HepG2 (cell line): ENCODE results near the gene SRCIN1. TPM values are rescaled to one million over a fixed set of nuclear protein-coding genes. Genes with fewer than 3 reads are reported as not detected.

Source experiments
- ATAC-seq: fragments of 200-7000 bp; cut with Tn5 transposase; 3 replicates; pipeline ENCODE4 v1.9.1; 2020; ENCODE audit warnings: mild to moderate bottlenecking, moderate library complexity
- BruUV-seq: library from RNA; stranded (reverse); fragments of 400-500 nt; replicated peaks from 2 replicates; lab custom pipeline; 2021; lab: Mats Ljungman, UMichigan
- CTCF ChIA-PET: fragments of 300-600 bp; formaldehyde crosslinking; extraction: SDS; loops from one replicate; lab custom pipeline; 2021; ENCODE audit warnings: low total read pairs, inconsistent platforms, low intra/inter-chr PET ratio; lab: Yijun Ruan, JAX
- POLR2A ChIA-PET: fragments of 350-600 bp; sonication (Branson Sonifier 250); formaldehyde crosslinking; loops from one replicate; lab custom pipeline; 2020; ENCODE audit warnings: antibody characterized with exemption, inconsistent platforms; lab: Yijun Ruan, JAX
- DNase-seq: peaks from one replicate; pipeline ENCODE4 v3.0.0-alpha.2; 2015; ENCODE audit warnings: low spot score
- FAIRE-seq: peaks from 3 replicates; lab custom pipeline; 2011; peaks lifted over from hg19 to GRCh38; lab: Jason Lieb, UNC
- H2AFZ ChIP-seq: one replicate; pipeline ENCODE4 v1.6.1; 2011; ENCODE audit warnings: low read length, inconsistent platforms
- H3K27ac ChIP-seq: fragments of 300-600 bp; 3 replicates; pipeline ENCODE4 v1.8.0; 2011; ENCODE audit warnings: mixed run types, mild to moderate bottlenecking, mixed read lengths, low read length, inconsistent platforms; ENCODE audit not compliant: insufficient read depth; ENCODE audit errors: extremely low read length
- H3K27me3 ChIP-seq, 2 experiments: fragments of 200-600 bp in 1 of 2; 2 replicates in 1 of 2; 3 replicates in 1 of 2; pipeline versions ENCODE4 v1.6.0 to v1.8.0; 2011; ENCODE audit warnings: low read length in 2 of 2, mild to moderate bottlenecking in 2 of 2, moderate library complexity in 2 of 2, inconsistent platforms in 1 of 2; ENCODE audit not compliant: insufficient read depth in 2 of 2, control insufficient read depth in 1 of 2
- H3K36me3 ChIP-seq, 2 experiments: fragments of 200-600 bp in 1 of 2; replicated peaks in 1 of 2; 2 replicates in 1 of 2; 3 replicates in 1 of 2; pipeline versions ENCODE4 v1.5.1 to v1.8.0; 2011; ENCODE audit warnings: low read length in 2 of 2, inconsistent platforms in 1 of 2; ENCODE audit not compliant: insufficient read depth in 2 of 2, control insufficient read depth in 1 of 2
- H3K4me1 ChIP-seq: 2 replicates; pipeline ENCODE4 v1.5.1; 2012; ENCODE audit warnings: low read length, inconsistent platforms; ENCODE audit not compliant: insufficient read depth
- H3K4me2 ChIP-seq: 2 replicates; pipeline ENCODE4 v1.6.0; 2011; ENCODE audit warnings: low read depth, low read length, inconsistent platforms
- H3K4me3 ChIP-seq, 3 experiments: fragments of 200-600 bp in 1 of 3; sonication (generic), shearing (Covaris generic) in 1 of 3; replicated peaks in 1 of 3; 2 replicates each; pipeline ENCODE4 v1.5.1; 2011 to 2016; ENCODE audit warnings: low read length in 3 of 3, inconsistent platforms in 2 of 3, low read depth in 2 of 3, mild to moderate bottlenecking in 2 of 3, control low read depth in 1 of 3, mixed read lengths in 1 of 3; ENCODE audit not compliant: insufficient read depth in 1 of 3
- H3K79me2 ChIP-seq: one replicate; pipeline ENCODE4 v1.6.1; 2011; ENCODE audit warnings: low read length, inconsistent platforms; ENCODE audit not compliant: insufficient read depth
- H3K9ac ChIP-seq: 2 replicates; pipeline ENCODE4 v1.6.0; 2011; ENCODE audit warnings: mild to moderate bottlenecking, low read depth, low read length, inconsistent platforms; ENCODE audit not compliant: insufficient read depth
- H3K9me3 ChIP-seq: 2 replicates; pipeline ENCODE4 v1.5.1; 2012; ENCODE audit warnings: mild to moderate bottlenecking, low read length
- H4K20me1 ChIP-seq: 2 replicates; pipeline ENCODE4 v1.6.0; 2011; ENCODE audit warnings: inconsistent platforms, mild to moderate bottlenecking, low read length, moderate library complexity; ENCODE audit not compliant: insufficient read depth
- BRCA1 ChIP-seq: sonication (generic); formaldehyde crosslinking; IDR thresholded peaks from 2 replicates; pipeline ENCODE4 v1.4.0; 2020; ENCODE audit warnings: missing genetic modification reagents
- EP300 ChIP-seq, 3 experiments: sonication (generic) in 1 of 3; formaldehyde crosslinking in 1 of 3; IDR thresholded peaks; 2 replicates each; pipeline versions ENCODE4 v1.5.1 to v1.6.1; 2011 to 2020; ENCODE audit warnings: low read depth in 2 of 3, low read length in 2 of 3, borderline replicate concordance in 1 of 3, improper control_type of control experiment in 1 of 3, mild to moderate bottlenecking in 1 of 3, missing genetic modification reagents in 1 of 3, moderate library complexity in 1 of 3
- FOSL2 ChIP-seq: sonication (generic); formaldehyde crosslinking; IDR thresholded peaks from 2 replicates; pipeline ENCODE4 v1.4.0; 2020; ENCODE audit warnings: missing genetic modification reagents
- HIVEP1 ChIP-seq: sonication (generic); formaldehyde crosslinking; IDR thresholded peaks from 2 replicates; pipeline ENCODE4 v1.4.0; 2020; ENCODE audit warnings: mild to moderate bottlenecking, missing genetic modification reagents
- HMGA1 ChIP-seq: sonication (generic); formaldehyde crosslinking; conservative IDR thresholded peaks from 2 replicates; pipeline ENCODE4 v1.4.0; 2020; ENCODE audit warnings: missing genetic modification reagents
- HNF4A ChIP-seq: sonication (generic); formaldehyde crosslinking; IDR thresholded peaks from 2 replicates; pipeline ENCODE4 v1.4.0; 2020; ENCODE audit warnings: missing genetic modification reagents
- PAF1 ChIP-seq: IDR thresholded peaks from 2 replicates; pipeline ENCODE4 v1.6.1; 2016; ENCODE audit warnings: missing genetic modification reagents, missing compliant biosample characterization
- PHF8 ChIP-seq: sonication (generic); formaldehyde crosslinking; IDR thresholded peaks from 2 replicates; pipeline ENCODE4 v1.5.0; 2020; ENCODE audit warnings: missing genetic modification reagents
- POGZ ChIP-seq: sonication (generic); formaldehyde crosslinking; IDR thresholded peaks from 2 replicates; pipeline ENCODE4 v1.4.0; 2020; ENCODE audit warnings: mild to moderate bottlenecking, missing genetic modification reagents
- POLR2G ChIP-seq: fragments of 200-400 bp; formaldehyde crosslinking; IDR thresholded peaks from 2 replicates; pipeline ENCODE4 v1.6.1; 2018; ENCODE audit warnings: mild to moderate bottlenecking, low read depth, low read length, moderate library complexity
- ZFX ChIP-seq: sonication (generic); formaldehyde crosslinking; IDR thresholded peaks from 2 replicates; pipeline ENCODE4 v1.4.0; 2020; ENCODE audit warnings: mild to moderate bottlenecking, low read depth, missing genetic modification reagents, moderate library complexity
- ZMYM3 ChIP-seq: sonication (generic); formaldehyde crosslinking; IDR thresholded peaks from 2 replicates; pipeline ENCODE4 v1.5.1; 2020; ENCODE audit warnings: mild to moderate bottlenecking, missing genetic modification reagents
- ZNF441 ChIP-seq: sonication (generic); formaldehyde crosslinking; IDR thresholded peaks from 2 replicates; pipeline ENCODE4 v1.7.0; 2021; ENCODE audit warnings: missing genetic modification reagents, borderline replicate concordance
- ZNF766 ChIP-seq: sonication (generic); formaldehyde crosslinking; IDR thresholded peaks from 2 replicates; pipeline ENCODE4 v1.5.0; 2020; ENCODE audit warnings: missing genetic modification reagents, borderline replicate concordance
- ZNF768 ChIP-seq: sonication (generic); formaldehyde crosslinking; IDR thresholded peaks from 2 replicates; pipeline ENCODE4 v1.4.0; 2020; ENCODE audit warnings: missing genetic modification reagents
- ZSCAN9 ChIP-seq: IDR thresholded peaks from 2 replicates; pipeline ENCODE4 v1.6.1; 2016; ENCODE audit warnings: borderline replicate concordance
- WGBS: methylation state at CpG from one replicate; pipeline ENCODE4 v1.1.6; 2017; ENCODE audit warnings: low lambda C conversion rate; 5-methylcytosine and 5-hydroxymethylcytosine counted together
- in situ Hi-C: cut with HindIII; loops from 2 replicates; pipeline ENCODE4 v1.10.0; 2017; ENCODE audit warnings: low pct_unique_long_range_greater_than_20kb; ENCODE audit not compliant: extremely low pct_ligation_motif_present
- intact Hi-C: fragments of 100-400 bp; cut with micrococcal nuclease; formaldehyde crosslinking; loops from one replicate; pipeline ENCODE4 v1.10.0; 2022; ENCODE audit not compliant: unreplicated experiment
- polyA plus RNA-seq, 8 experiments: library from polyadenylated mRNA; depleted of rRNA in 3 of 8; stranded (reverse) in 7 of 8; unstranded in 1 of 8; fragments of >200 nt; fragmentation: Illumina TruSeq in 4 of 8; extraction: Trizol in 4 of 8; gene quantifications; 2 replicates each; pipeline versions ENCODE4 v1.2.1 to v1.2.3, GENCODE V29; 2011 to 2016; ENCODE audit warnings: low read depth in 4 of 8, missing spikeins in 1 of 8, mixed read lengths in 1 of 8; ENCODE audit not compliant: insufficient read depth in 1 of 8
- total RNA-seq, 5 experiments: library from RNA; depleted of rRNA; stranded (reverse); fragments of >200 nt; fragmentation: Illumina TruSeq; extraction: Trizol; gene quantifications; 2 replicates each; pipeline ENCODE4 v1.2.3, GENCODE V29; 2016; ENCODE audit warnings: low read depth in 1 of 5
- TF ChIP-seq, protein P1 (sequence below): sonication (generic); formaldehyde crosslinking; IDR thresholded peaks from 2 replicates; pipeline ENCODE4 v1.5.0; 2020; ENCODE audit warnings: missing genetic modification reagents

SRCIN1 gene
- total and polyA plus RNA-seq, 2 of the 13 experiments (the other 11 are each of a cell fraction or from before 2014, with no cell fraction given), result 1.2 to 9.6 TPM

DNA sequence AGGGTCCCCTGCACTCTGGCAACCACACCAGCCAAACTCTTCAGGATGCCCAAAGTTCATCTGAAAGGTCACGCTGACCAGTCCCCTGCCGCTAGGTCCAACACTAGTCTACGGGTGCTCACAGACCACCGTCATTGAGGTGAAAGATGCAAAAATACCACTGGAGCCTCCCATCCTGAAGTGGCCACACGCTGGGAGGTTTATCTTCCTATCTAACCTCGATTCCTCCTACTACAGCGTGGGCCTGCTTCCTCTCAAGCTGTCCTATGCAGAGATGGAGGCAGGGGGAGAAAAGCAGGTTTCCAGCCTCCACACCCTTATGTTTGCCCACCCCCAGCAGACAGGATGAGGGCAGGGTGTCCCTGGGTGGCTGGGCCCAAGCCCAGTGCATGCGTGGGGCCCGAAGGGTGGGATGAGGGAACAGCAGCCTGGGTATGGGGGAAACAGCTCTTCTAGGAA is 6.3 kb downstream of the SRCIN1 start (continued):
- TF ChIP-seq PAF1 (CRISPR knock-in tag) (no peak), ZNF766 (CRISPR knock-in tag) (no peak), FOSL2 (CRISPR knock-in tag) (no peak), BRCA1 (CRISPR knock-in tag) (no peak), ZNF441 (CRISPR knock-in tag) (no peak), POGZ (CRISPR knock-in tag) (peak; percentile 12; the same call in 1 of the 2 replicates), PHF8 (no peak), HMGA1 (CRISPR knock-in tag) (no peak)

DNA sequence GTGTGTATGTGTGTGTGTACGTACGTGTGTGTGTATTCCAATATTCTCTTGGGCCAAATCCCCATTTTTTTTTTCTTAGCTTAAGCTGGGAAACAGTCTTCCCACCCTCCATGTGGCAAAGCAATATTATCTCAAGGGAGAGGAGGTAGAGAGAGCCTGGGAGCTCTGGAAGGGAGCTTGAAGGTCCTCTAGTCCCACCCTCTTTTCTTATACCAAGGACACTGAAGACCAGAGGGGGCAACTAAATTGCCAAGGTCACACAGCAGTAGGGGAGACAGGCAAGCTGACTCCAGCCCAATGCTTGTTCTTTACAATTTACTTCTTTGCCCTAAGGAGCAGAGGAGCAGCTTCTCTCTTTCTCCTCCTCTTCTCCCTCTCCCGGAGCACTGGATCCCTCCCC is 6.8 kb downstream of the SRCIN1 start:
- ChIA-PET CTCF (no interaction called here), POLR2A (interaction anchor here (1.0 to 13.7 kb wide), 5 partner anchors 10 to 58 kb away, joined by 3 to 208 read pairs (median 3); no protein-coding TSS in a partner anchor)
- Histone ChIP-seq H3K4me1 (peaks cover 85% of the 10 kb centered on the region), H3K27me3 (no peaks in the 10 kb centered on the region), H3K4me3 (no peak overlapping the region), H3K9me3 (no peaks in the 10 kb centered on the region), H3K36me3 (no peaks in the 10 kb centered on the region), H3K27ac (no peak overlapping the region), H4K20me1 (peaks cover 18% of the 10 kb centered on the region; the same call in 1 of the 2 replicates), H3K4me2 (no peak overlapping the region), H3K79me2 (peaks cover 3% of the 10 kb centered on the region), H3K9ac (no peak overlapping the region), H2AFZ (no peak overlapping the region)
- ATAC-seq, result no peak
- DNase-seq, result no peak
- TF ChIP-seq, protein P1, sequence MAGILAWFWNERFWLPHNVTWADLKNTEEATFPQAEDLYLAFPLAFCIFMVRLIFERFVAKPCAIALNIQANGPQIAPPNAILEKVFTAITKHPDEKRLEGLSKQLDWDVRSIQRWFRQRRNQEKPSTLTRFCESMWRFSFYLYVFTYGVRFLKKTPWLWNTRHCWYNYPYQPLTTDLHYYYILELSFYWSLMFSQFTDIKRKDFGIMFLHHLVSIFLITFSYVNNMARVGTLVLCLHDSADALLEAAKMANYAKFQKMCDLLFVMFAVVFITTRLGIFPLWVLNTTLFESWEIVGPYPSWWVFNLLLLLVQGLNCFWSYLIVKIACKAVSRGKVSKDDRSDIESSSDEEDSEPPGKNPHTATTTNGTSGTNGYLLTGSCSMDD, result no peak
- TF ChIP-seq EP300 (IDR thresholded peaks at IDR 0.05; ENCODE audit: low read depth in 2 of 2, low read length in 2 of 2), result 0 out of 4 replicates have a peak, but pooled peaks of 1 of the 2 experiments have one; percentile 2
- no peak for TF ChIP-seq EP300 (CRISPR knock-in tag; IDR thresholded peaks at IDR 0.05; ENCODE audit: borderline replicate concordance)
- no peak for TF ChIP-seq ZSCAN9
- 0 out of 2 replicates have a peak, but pooled peaks have one; percentile 23 for TF ChIP-seq HIVEP1 (CRISPR knock-in tag)
- peak; percentile 91; the same call in 1 of the 2 replicates for TF ChIP-seq ZNF768
- no peak for TF ChIP-seq HNF4A (CRISPR knock-in tag)
- 0 out of 2 replicates have a peak, but pooled peaks have one; percentile 14 for TF ChIP-seq POLR2G
- TF ChIP-seq ZFX (CRISPR knock-in tag), result peak; percentile 6; the same call in 1 of the 2 replicates
- TF ChIP-seq ZMYM3, result peak; percentile 76
- in situ Hi-C loops, result no loop called here
- no TSS peak for BruUV-seq
- 75% methylated on average over 3 of the region's 3 CpGs for WGBS
- intact Hi-C loops, result no loop called here
- no peak for FAIRE-seq
